Tibial nerve (tissue), 4 donors: ENCODE measurements around the gene ARID1B. TPM values are rescaled to one million over a fixed set of nuclear protein-coding genes. Genes with fewer than 3 reads are reported as not detected.

Source experiments
- DNase-seq, 2 donors: peaks; one replicate each; pipeline ENCODE4 v3.0.0-alpha.2; 2019; ENCODE audit warnings: low spot score in 2 of 2
- H3K27ac ChIP-seq, 4 donors: fragments of 200-600 bp; sonication (generic) in 3 of 4; one replicate each; pipeline ENCODE4 v1.5.1; 2017 to 2019; ENCODE audit warnings: mild to moderate bottlenecking in 1 of 4
- H3K27me3 ChIP-seq, 2 donors: fragments of 200-600 bp; sonication (generic) in 1 of 2; one replicate each; pipeline versions ENCODE4 v1.5.1 to v1.6.0; 2017 to 2019
- H3K36me3 ChIP-seq, 3 donors: fragments of 200-600 bp; sonication (generic); one replicate each; pipeline ENCODE4 v1.5.1; 2018 to 2019
- H3K4me1 ChIP-seq, 4 donors: fragments of 200-600 bp; sonication (generic) in 3 of 4; one replicate each; pipeline ENCODE4 v1.5.1; 2017 to 2019
- H3K4me3 ChIP-seq, 4 donors: fragments of 200-600 bp; sonication (generic) in 3 of 4; one replicate each; pipeline ENCODE4 v1.5.1; 2017 to 2019; ENCODE audit warnings: mild to moderate bottlenecking in 1 of 4, moderate library complexity in 1 of 4
- H3K9me3 ChIP-seq, 4 donors: fragments of 200-600 bp; sonication (generic) in 3 of 4; one replicate each; pipeline ENCODE4 v1.5.1; 2017 to 2019
- CTCF ChIP-seq, 5 experiments: fragments of 200-600 bp in 3 of 5; fragments of 450-650 bp in 2 of 5; sonication (generic) in 3 of 5; IDR thresholded peaks; one replicate each; pipeline ENCODE4 v1.5.1; 2016 to 2019; ENCODE audit warnings: antibody characterized with exemption in 5 of 5, mild to moderate bottlenecking in 3 of 5, moderate library complexity in 2 of 5
- EP300 ChIP-seq, 2 donors: sonication (generic); formaldehyde crosslinking; IDR thresholded peaks; one replicate each; pipeline ENCODE4 v1.6.1; 2017; ENCODE audit warnings: antibody characterized with exemption in 2 of 2, mild to moderate bottlenecking in 1 of 2
- POLR2A ChIP-seq, 2 donors: fragments of 450-650 bp; IDR thresholded peaks; one replicate each; pipeline ENCODE4 v1.6.1; 2017; ENCODE audit warnings: antibody characterized with exemption in 2 of 2, mild to moderate bottlenecking in 2 of 2, moderate library complexity in 2 of 2
- WGBS, 2 donors: methylation state at CpG; one replicate each; pipeline ENCODE4 v1.1.5; 2018; 5-methylcytosine and 5-hydroxymethylcytosine counted together
- total RNA-seq, 4 donors: library from RNA; depleted of rRNA; stranded (reverse); fragments of >200 nt; gene quantifications; one replicate each; pipeline ENCODE4 v1.1.0, GENCODE V29; 2016

ARID1B gene
- total RNA-seq, 4 donors from 2014 or later = 91.5 to 123 (median 110) TPM

DNA sequence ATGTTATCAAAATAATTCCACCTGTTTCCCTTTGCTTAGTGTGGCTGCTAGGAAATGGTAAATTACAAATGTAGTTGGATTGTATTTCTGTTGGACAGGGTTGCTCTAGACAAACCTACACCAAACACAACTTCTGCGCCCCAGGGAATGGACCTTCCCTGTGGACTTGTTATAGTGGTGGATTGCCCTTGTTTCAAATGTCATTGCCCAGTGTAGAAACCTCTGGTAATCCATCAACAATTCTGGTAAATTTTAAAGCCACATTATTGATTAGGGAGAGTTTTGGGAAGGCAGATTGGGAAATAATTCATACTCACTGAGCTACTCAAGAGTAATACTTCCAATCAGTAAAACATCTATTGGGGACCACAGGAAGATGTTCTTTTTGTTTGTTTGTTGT is 239.8 kb downstream of the ARID1B start:
- DNase-seq = no peak
- 97 to 100% methylated on average over 1 of the region's 1 CpG for WGBS, 2 donors
- H3K9me3 ChIP-seq = no peaks in the 10 kb centered on the region

DNA sequence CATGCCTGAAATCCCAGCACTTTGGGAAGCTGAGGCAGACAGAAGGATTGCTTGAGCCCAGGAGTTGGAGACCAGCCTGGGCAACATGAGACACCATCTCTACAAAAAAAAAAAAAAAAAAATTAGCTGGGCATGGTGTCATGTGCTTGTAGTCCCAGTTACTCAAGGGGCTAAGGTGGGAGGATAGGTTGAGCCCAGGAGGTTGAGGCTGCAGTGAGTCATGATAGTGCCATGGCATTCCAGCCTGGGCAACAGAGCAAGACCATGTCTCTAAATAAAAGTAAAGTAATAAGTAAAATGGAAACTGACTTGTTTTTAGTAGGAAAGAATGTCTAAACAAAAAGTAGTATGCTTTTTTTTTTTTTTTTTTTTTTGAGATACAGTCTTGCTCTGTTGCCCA is 240.7 kb downstream of the ARID1B start:
- Histone ChIP-seq H3K27ac (no peak overlapping the region), H3K27me3 (no peaks in the 10 kb centered on the region), H3K36me3 (no peaks in the 10 kb centered on the region), H3K4me1 (peaks cover 0 to 48% (median 11%) of the 10 kb centered on the region in 4 donors), H3K4me3 (no peak overlapping the region), H3K9me3 (no peaks in the 10 kb centered on the region)
- DNase-seq = no peak
- no peak for TF ChIP-seq CTCF (IDR thresholded peaks at IDR 0.05)
- TF ChIP-seq POLR2A (IDR thresholded peaks at IDR 0.05) = no peak
- no peak for TF ChIP-seq EP300 (IDR thresholded peaks at IDR 0.05)

More for the DNA sequence above, 239.8 kb downstream of the ARID1B start:
- no peaks in the 10 kb centered on the region for H3K27me3 ChIP-seq
- H3K36me3 ChIP-seq = no peaks in the 10 kb centered on the region
- no peak overlapping the region for H3K27ac ChIP-seq
- TF ChIP-seq CTCF (IDR thresholded peaks at IDR 0.05) (no peak), EP300 (IDR thresholded peaks at IDR 0.05) (no peak), POLR2A (IDR thresholded peaks at IDR 0.05) (no peak)
- H3K4me1 ChIP-seq = peaks cover 0 to 41% (median 9%) of the 10 kb centered on the region in 4 donors
- H3K4me3 ChIP-seq = no peak overlapping the region

DNA sequence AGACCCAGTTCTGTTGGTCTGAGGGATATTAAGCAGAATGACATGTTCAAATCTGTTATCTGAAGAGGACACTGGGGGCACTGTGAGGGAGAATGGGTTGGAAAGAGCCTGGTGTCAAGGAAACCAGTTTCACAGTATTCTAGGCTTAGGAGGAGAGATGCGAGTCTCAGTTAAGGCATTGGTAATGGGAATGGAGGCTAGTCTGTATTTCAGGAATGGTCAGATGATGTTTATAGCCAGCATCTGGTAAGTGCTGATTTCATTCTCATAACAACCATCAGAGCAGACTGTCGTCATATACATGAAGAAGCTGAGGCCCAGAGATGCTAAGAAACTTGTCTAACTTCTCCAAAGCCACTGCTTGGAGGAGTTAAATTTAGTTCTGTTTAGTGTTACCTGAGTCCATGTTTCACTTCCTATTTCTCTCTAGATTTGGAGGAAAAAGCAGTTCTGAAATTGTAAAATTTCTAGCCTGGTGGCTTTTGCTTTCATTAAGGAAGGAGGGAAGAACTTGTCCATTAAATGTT is 242.0 kb downstream of the ARID1B start:
- WGBS, 2 donors = 87 to 95% methylated on average over 2 of the region's 2 CpGs
- no peak overlapping the region for H3K4me3 ChIP-seq
- no peak for DNase-seq
- no peaks in the 10 kb centered on the region for H3K9me3 ChIP-seq
- no peaks in the 10 kb centered on the region for H3K36me3 ChIP-seq
- TF ChIP-seq CTCF (IDR thresholded peaks at IDR 0.05) (no peak), POLR2A (IDR thresholded peaks at IDR 0.05) (no peak), EP300 (IDR thresholded peaks at IDR 0.05) (no peak)
- H3K4me1 ChIP-seq = peaks cover 0 to 49% (median 11%) of the 10 kb centered on the region in 4 donors
- no peaks in the 10 kb centered on the region for H3K27me3 ChIP-seq
- H3K27ac ChIP-seq = peak overlapping the region in 2 of 4 donors; percentile 95 to 100

GRCh38 chr6:157019733-157020132 is 242.6 kb downstream of the ARID1B start:
- Histone ChIP-seq H3K9me3 (no peaks in the 10 kb centered on the region), H3K4me3 (no peak overlapping the region), H3K27me3 (no peaks in the 10 kb centered on the region), H3K36me3 (no peaks in the 10 kb centered on the region), H3K27ac (peak overlapping the region; percentile 95 to 100 (median 99)), H3K4me1 (peaks cover 0 to 49% (median 11%) of the 10 kb centered on the region in 4 donors)
- no peak for DNase-seq
- WGBS, 2 donors = 56 to 63% methylated on average over 7 of the region's 7 CpGs
- no peak for TF ChIP-seq EP300 (IDR thresholded peaks at IDR 0.05)
- no peak for TF ChIP-seq POLR2A (IDR thresholded peaks at IDR 0.05)
- peak in 1 of 5 experiments; percentile 4 for TF ChIP-seq CTCF (IDR thresholded peaks at IDR 0.05)

DNA sequence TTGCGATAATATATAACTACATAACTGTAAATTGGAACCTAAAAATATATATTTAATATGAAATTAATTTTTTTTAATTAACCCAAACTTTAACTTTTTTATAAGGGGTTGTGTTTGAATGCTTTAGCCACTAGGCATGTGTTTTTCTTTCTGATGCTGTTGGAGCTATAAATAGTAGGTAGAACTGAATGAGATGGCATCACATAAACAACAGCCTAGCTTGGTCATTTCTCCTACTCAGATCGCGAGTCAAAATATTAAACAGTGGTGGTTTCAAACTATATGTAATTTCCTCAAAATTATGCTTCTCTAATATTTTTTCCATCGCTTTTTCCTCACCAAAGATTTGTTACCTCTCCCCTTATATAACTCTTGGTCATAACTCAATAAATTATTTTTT is 243.2 kb downstream of the ARID1B start:
- Histone ChIP-seq H3K27ac (peak overlapping the region; percentile 95 to 100 (median 99)), H3K9me3 (peaks cover 0 to 4% (median 0%) of the 10 kb centered on the region in 4 donors), H3K36me3 (no peaks in the 10 kb centered on the region), H3K4me1 (peaks cover 0 to 49% (median 11%) of the 10 kb centered on the region in 4 donors), H3K27me3 (no peaks in the 10 kb centered on the region), H3K4me3 (peak overlapping the region; percentile 70 to 91 (median 85))
- no peak for TF ChIP-seq EP300 (IDR thresholded peaks at IDR 0.05)
- no peak for TF ChIP-seq CTCF (IDR thresholded peaks at IDR 0.05)
- no peak for TF ChIP-seq POLR2A (IDR thresholded peaks at IDR 0.05)
- 27 to 30% methylated on average over 4 of the region's 4 CpGs for WGBS, 2 donors
- no peak for DNase-seq
